Metanephros (tissue), 1 donor: ENCODE measurements around the gene MCOLN2. TPM values are rescaled to one million over a fixed set of nuclear protein-coding genes. Genes with fewer than 3 reads are reported as not detected.

Experiments
- total RNA-seq: library from RNA; depleted of rRNA; stranded (reverse); fragments of >200 nt; gene quantifications from one replicate; pipeline ENCODE4 v1.2.3, GENCODE V29; 2014

The MCOLN2 gene
- total RNA-seq = 0.93 TPM

GRCh38 chr1:84996846-84997666, at the start of gene MCOLN2:
MCOLN2 (minus strand) TSS chr1:84997113; CDS start chr1:84996872, 241 bp downstream.

GRCh38 chr1:84892705-84893618, 104.0 kb downstream of the MCOLN2 start, which contains the start of gene LPAR3:
LPAR3 (minus strand) TSS chr1:84893206; CDS start chr1:84866120, 27,086 bp downstream.

Other genes with a start within 250 kb of the MCOLN2 start
- gene LPAR3, start 103.9 kb downstream of the MCOLN2 start, total RNA-seq = 2.0 TPM
- 5.3 TPM for gene MCOLN3, start 51.4 kb upstream of the MCOLN2 start, total RNA-seq
- 19.5 TPM for gene SYDE2, start 203.9 kb upstream of the MCOLN2 start, total RNA-seq